IPS-18a (cell line): ENCODE measurements around the gene SORCS3.

Experiments used
- H3K27ac ChIP-seq: one replicate; pipeline ENCODE4 v1.5.1; 2013; ENCODE audit warnings: low read length
- H3K27me3 ChIP-seq: one replicate; pipeline ENCODE4 v1.6.1; 2013; ENCODE audit warnings: mild to moderate bottlenecking, low read length; ENCODE audit not compliant: control insufficient read depth, insufficient read depth
- H3K36me3 ChIP-seq: one replicate; pipeline ENCODE4 v1.6.1; 2013; ENCODE audit warnings: low read depth, low read length; ENCODE audit not compliant: control insufficient read depth
- H3K4me1 ChIP-seq: one replicate; pipeline ENCODE4 v1.6.1; 2013; ENCODE audit warnings: low read depth, low read length; ENCODE audit not compliant: control insufficient read depth
- H3K4me3 ChIP-seq: one replicate; pipeline ENCODE4 v1.5.1; 2013; ENCODE audit warnings: low read length
- H3K9ac ChIP-seq: one replicate; pipeline ENCODE4 v1.6.1; 2013; ENCODE audit warnings: mild to moderate bottlenecking, low read length, moderate library complexity
- H3K9me3 ChIP-seq: one replicate; pipeline ENCODE4 v1.6.1; 2013; ENCODE audit warnings: low read depth, low read length; ENCODE audit not compliant: control insufficient read depth

SORCS3 gene

GRCh38 chr10:104744052-104744451, 103.0 kb downstream of the SORCS3 start:
- no peak overlapping the region for H3K27ac ChIP-seq

DNA sequence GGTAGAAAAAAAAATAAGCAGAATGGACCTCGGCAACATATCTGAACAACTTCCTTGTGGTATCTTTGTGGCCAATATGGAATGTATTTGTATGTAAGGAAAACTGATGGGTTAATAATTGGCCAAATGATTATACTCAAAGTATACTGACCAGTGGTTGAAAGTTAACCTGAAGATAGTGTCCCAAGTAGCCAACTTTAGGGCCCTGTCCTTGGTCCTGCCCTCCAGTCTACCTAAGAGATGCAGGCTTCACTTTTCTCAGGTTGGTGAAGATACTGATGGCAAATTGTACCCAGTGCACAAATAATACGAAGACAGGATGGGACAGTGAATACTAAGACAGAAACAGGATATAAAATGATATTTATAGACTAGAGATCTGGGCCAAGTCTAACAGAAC, 109.2 kb downstream of the SORCS3 start:
- Histone ChIP-seq H3K9me3 (no peaks in the 10 kb centered on the region), H3K4me3 (no peak overlapping the region), H3K36me3 (no peaks in the 10 kb centered on the region), H3K27me3 (no peaks in the 10 kb centered on the region), H3K9ac (no peak overlapping the region), H3K4me1 (no peaks in the 10 kb centered on the region), H3K27ac (no peak overlapping the region)

More at GRCh38 chr10:104744052-104744451, 103.0 kb downstream of the SORCS3 start:
- Histone ChIP-seq H3K4me1 (no peaks in the 10 kb centered on the region), H3K9me3 (no peaks in the 10 kb centered on the region), H3K36me3 (no peaks in the 10 kb centered on the region), H3K9ac (no peak overlapping the region), H3K27me3 (no peaks in the 10 kb centered on the region), H3K4me3 (no peak overlapping the region)

GRCh38 chr10:104762793-104763192, 121.7 kb downstream of the SORCS3 start:
- no peaks in the 10 kb centered on the region for H3K27me3 ChIP-seq
- no peak overlapping the region for H3K9ac ChIP-seq
- no peak overlapping the region for H3K4me3 ChIP-seq
- H3K27ac ChIP-seq = no peak overlapping the region
- H3K4me1 ChIP-seq = peaks cover 5% of the 10 kb centered on the region
- H3K9me3 ChIP-seq = no peaks in the 10 kb centered on the region
- H3K36me3 ChIP-seq = no peaks in the 10 kb centered on the region

DNA sequence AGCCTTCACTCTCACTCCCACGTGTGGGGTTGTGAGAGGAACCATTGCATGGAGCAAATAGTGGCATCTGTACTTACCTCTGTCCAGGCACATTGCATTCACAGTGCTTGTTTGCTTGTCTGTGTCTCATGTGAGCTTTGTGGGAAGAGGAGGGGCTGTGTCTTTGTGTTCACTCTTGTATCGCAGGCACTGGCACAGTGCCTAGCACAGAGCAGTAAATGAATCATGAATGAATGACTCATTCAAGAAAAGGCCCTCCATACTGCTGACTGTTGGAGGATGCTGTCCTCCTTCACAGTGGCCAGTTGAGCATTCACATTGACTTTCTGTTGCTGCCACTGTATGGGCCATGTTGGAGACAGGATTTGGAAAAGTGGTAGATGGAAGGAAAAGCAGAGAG, 125.3 kb downstream of the SORCS3 start:
- H3K9ac ChIP-seq = no peak overlapping the region
- no peaks in the 10 kb centered on the region for H3K9me3 ChIP-seq
- no peaks in the 10 kb centered on the region for H3K27me3 ChIP-seq
- H3K4me3 ChIP-seq = no peak overlapping the region
- no peak overlapping the region for H3K27ac ChIP-seq
- H3K4me1 ChIP-seq = peaks cover 5% of the 10 kb centered on the region
- no peaks in the 10 kb centered on the region for H3K36me3 ChIP-seq

GRCh38 chr10:104767282-104767681, 126.2 kb downstream of the SORCS3 start:
- H3K27me3 ChIP-seq = no peaks in the 10 kb centered on the region
- no peaks in the 10 kb centered on the region for H3K9me3 ChIP-seq
- no peaks in the 10 kb centered on the region for H3K36me3 ChIP-seq
- peaks cover 5% of the 10 kb centered on the region for H3K4me1 ChIP-seq
- H3K9ac ChIP-seq = no peak overlapping the region
- no peak overlapping the region for H3K4me3 ChIP-seq
- no peak overlapping the region for H3K27ac ChIP-seq

DNA sequence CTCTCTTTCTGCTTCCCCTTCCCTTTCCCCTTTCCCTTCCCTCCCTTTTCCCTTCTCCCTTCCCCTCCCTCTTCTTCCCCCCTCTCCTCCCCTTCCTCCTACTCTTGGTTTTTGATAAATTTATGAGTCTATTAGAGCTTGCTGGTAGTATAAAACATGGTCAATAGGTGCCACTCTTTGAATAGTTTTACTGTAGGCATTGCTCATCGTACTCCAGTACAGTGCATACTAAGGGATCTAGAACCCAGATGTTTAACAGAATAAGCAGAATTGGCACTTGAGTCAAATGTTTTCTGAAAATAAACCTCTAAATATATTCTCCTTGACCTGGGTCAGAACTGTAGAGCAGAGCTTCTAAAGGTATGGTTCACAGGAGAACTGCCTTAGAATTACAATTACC, 126.7 kb downstream of the SORCS3 start:
- H3K9me3 ChIP-seq = no peaks in the 10 kb centered on the region
- H3K36me3 ChIP-seq = no peaks in the 10 kb centered on the region
- no peak overlapping the region for H3K9ac ChIP-seq
- H3K27ac ChIP-seq = no peak overlapping the region
- H3K27me3 ChIP-seq = no peaks in the 10 kb centered on the region
- peaks cover 5% of the 10 kb centered on the region for H3K4me1 ChIP-seq
- H3K4me3 ChIP-seq = no peak overlapping the region

DNA sequence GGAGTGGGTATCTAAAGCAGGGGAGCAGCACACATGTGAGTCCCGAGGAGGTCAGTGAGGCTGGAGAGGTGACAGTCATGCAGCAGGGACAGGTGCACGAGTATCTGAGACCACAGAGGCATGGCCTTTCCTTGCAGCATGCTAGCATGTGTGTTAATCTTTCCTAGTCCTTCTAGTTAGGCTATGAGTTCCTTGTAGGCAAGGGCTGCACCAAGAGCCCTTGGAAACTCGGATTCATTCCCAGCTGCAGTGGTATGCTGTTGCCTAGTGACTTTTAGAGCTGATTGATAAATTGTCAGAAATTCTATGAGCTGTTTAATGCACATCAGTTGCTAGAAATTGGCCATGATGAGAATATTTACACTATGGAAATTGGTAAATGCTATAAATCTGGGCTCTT, 132.0 kb downstream of the SORCS3 start:
- Histone ChIP-seq H3K9ac (no peak overlapping the region), H3K36me3 (no peaks in the 10 kb centered on the region), H3K4me3 (no peak overlapping the region), H3K27me3 (no peaks in the 10 kb centered on the region), H3K27ac (no peak overlapping the region), H3K4me1 (no peaks in the 10 kb centered on the region), H3K9me3 (no peaks in the 10 kb centered on the region)

DNA sequence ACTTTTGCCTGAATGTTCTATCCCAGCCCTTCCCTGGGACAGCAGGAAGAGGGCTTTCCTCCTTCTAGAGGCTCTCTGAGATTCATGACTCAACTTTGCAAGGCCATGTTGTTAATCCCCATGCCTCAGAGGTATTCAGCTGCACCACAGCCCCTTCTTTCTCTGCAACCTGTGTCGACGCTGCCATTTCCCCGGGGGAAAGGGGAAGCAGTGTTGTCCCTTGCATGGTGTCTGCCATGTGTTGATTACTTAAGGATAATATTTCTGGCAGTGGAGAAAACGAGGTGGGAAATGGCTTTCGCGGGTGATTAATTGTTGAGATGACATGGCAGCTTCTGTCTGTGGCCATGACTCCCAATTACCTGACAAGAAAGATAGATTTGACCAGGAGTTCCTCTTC, 133.1 kb downstream of the SORCS3 start:
- H3K27me3 ChIP-seq = no peaks in the 10 kb centered on the region

DNA sequence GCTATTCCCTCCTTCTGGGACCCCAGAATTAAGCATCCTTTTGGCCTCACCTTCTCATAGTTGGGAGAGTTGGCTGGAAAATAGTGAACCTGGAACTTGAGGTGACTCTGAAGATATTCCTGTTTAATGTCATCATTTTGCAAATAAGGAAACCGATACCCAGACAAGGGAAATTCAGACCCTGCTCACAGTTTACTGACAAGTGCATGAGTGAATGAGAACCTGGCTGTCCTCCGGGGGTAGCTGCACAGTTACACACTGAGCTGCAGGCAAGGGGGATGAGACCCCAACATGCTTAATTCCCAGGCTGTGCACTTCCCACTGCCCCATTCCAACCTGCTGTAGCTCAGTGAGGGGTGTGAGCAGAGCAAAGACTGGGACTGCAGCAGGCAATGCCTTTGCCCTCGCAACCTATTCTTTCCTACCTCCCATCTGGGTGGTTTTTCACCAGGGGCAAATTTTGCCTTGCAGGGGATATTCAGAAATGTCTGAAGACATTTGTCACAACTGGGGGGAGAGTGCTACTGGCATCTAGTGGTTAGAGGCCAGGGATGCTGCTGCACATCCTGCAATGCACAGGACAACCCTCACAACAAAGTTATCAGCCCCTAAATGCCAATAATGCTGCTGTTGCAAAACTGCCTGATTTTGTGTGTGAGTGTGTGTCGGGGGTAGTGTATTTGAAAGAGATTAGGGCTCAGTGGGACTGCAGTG, 136.2 kb downstream of the SORCS3 start:
- Histone ChIP-seq H3K36me3 (no peaks in the 10 kb centered on the region), H3K4me1 (no peaks in the 10 kb centered on the region), H3K9me3 (no peaks in the 10 kb centered on the region), H3K27ac (no peak overlapping the region), H3K4me3 (no peak overlapping the region), H3K9ac (no peak overlapping the region), H3K27me3 (no peaks in the 10 kb centered on the region)

More for the DNA sequence above, 133.1 kb downstream of the SORCS3 start:
- no peaks in the 10 kb centered on the region for H3K4me1 ChIP-seq
- no peak overlapping the region for H3K4me3 ChIP-seq
- H3K27ac ChIP-seq = no peak overlapping the region
- no peak overlapping the region for H3K9ac ChIP-seq
- H3K36me3 ChIP-seq = no peaks in the 10 kb centered on the region
- no peaks in the 10 kb centered on the region for H3K9me3 ChIP-seq

- no peak overlapping the region for H3K4me3 ChIP-seq
- no peaks in the 10 kb centered on the region for H3K36me3 ChIP-seq
- no peaks in the 10 kb centered on the region for H3K27me3 ChIP-seq
- H3K9me3 ChIP-seq = no peaks in the 10 kb centered on the region
- H3K4me1 ChIP-seq = no peaks in the 10 kb centered on the region
- no peak overlapping the region for H3K9ac ChIP-seq
- no peak overlapping the region for H3K27ac ChIP-seq
These were observed 137.3 kb downstream of the SORCS3 start for GRCh38 chr10:104778371-104778770.

- H3K27ac ChIP-seq = no peak overlapping the region
- H3K9me3 ChIP-seq = no peaks in the 10 kb centered on the region
- H3K4me1 ChIP-seq = no peaks in the 10 kb centered on the region
- H3K4me3 ChIP-seq = no peak overlapping the region
- H3K36me3 ChIP-seq = no peaks in the 10 kb centered on the region
- H3K9ac ChIP-seq = no peak overlapping the region
- no peaks in the 10 kb centered on the region for H3K27me3 ChIP-seq
These were observed 138.6 kb downstream of the SORCS3 start for GRCh38 chr10:104779701-104780100.

DNA sequence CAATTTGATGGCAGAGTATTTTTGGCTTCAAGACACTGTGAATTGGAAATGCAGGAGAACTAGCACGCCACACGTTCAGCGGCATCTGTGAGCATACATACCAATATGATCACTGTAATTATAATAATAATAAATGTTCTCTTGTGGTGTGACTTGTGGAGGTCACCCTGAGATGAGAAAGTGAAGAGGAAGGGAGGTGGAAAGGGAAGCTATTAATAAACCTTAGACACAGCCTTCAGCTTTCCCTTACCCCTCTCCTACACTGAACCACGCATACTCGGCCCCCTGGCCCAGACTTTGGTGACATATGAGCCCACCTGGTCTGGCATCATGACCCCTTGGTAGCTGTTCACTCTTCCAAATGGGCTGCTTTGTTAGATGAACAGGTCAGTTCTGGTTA, 139.1 kb downstream of the SORCS3 start:
- Histone ChIP-seq H3K4me3 (no peak overlapping the region), H3K27me3 (no peaks in the 10 kb centered on the region), H3K27ac (no peak overlapping the region), H3K4me1 (no peaks in the 10 kb centered on the region), H3K9me3 (no peaks in the 10 kb centered on the region), H3K9ac (no peak overlapping the region), H3K36me3 (no peaks in the 10 kb centered on the region)
